HG02870 (cell line): Measurements from ENCODE around the gene SGCE.
A peak's percentile ranks its signal among the peaks of the same experiment; 100 is the strongest.

Source experiments
- ATAC-seq: cut with Tn5 transposase; IDR thresholded peaks from one replicate; pipeline ENCODE4 v1.9.1; 2021; ENCODE audit warnings: mild to moderate bottlenecking, moderate library complexity; ENCODE audit not compliant: unreplicated experiment

SGCE gene

GRCh38 chr7:94577357-94577756 lies 78.6 kb downstream of the SGCE start:
- ATAC-seq: no peak

GRCh38 chr7:94576316-94576715 lies 79.6 kb downstream of the SGCE start:
- ATAC-seq: no peak

GRCh38 chr7:94575646-94576045 lies 80.3 kb downstream of the SGCE start:
- ATAC-seq: no peak

GRCh38 chr7:94571816-94572215 lies 84.1 kb downstream of the SGCE start:
- ATAC-seq: no peak

- no peak for ATAC-seq
Measured at GRCh38 chr7:94567396-94567795, 88.5 kb downstream of the SGCE start.

GRCh38 chr7:94565247-94565894 lies 90.6 kb downstream of the SGCE start:
- ATAC-seq: no peak

GRCh38 chr7:94562525-94562924 lies 93.4 kb downstream of the SGCE start:
- ATAC-seq: no peak

- ATAC-seq: no peak
Measured at GRCh38 chr7:94561841-94562514, 94.0 kb downstream of the SGCE start.

- ATAC-seq: no peak
Measured at GRCh38 chr7:94559972-94560371, 96.0 kb downstream of the SGCE start.

GRCh38 chr7:94557215-94557614 lies 98.7 kb downstream of the SGCE start:
- no peak for ATAC-seq

- ATAC-seq: peak; percentile 78
Measured at GRCh38 chr7:94556028-94556427, 99.9 kb downstream of the SGCE start.

GRCh38 chr7:94547126-94547525 lies 108.8 kb downstream of the SGCE start:
- no peak for ATAC-seq

GRCh38 chr7:94540428-94540827 lies 115.5 kb downstream of the SGCE start:
- no peak for ATAC-seq
